ENCODE data around the gene NOSTRIN.
"Not testable (repeated sequence)": the region's sequence is repeated elsewhere in the genome, so short reads cannot be mapped to it uniquely, and the experiment has no call there.

The NOSTRIN gene

DNA sequence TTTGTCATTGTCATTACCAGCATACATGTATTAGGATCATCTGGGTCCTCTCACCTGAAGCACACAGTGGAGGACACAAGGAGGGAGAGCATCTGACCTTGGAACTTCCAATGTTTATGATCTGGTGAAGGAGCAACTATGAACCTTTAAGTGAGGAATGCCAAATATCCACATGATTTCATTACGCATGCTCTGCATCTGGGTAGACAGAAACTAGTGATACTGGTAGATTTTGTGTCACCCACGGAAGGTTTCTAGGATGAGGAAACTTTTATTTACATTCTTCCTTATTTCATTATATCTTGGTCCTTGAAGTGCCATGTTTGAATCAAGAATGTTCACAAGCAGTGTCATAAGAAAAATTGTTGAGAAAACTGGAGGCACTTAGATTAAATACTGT, 55.7 kb downstream of the NOSTRIN start:
- Histone ChIP-seq H3K18ac (ENCODE audit: low read length) (no peak overlapping the region), H2AK5ac (ENCODE audit: low read length) (no peak overlapping the region), H3K9ac (ENCODE audit: low read length) (no peak overlapping the region), H3K79me1 (ENCODE audit: low read length) (no peaks in the 10 kb centered on the region), H3K9me3 (ENCODE audit: insufficient read depth, low read depth, low read length) (no peaks in the 10 kb centered on the region), H4K91ac (ENCODE audit: low read depth, low read length) (no peak overlapping the region), H3K4me3 (ENCODE audit: low read depth, low read length) (no peak overlapping the region), H2AFZ (ENCODE audit: insufficient read depth, low read length, poor library complexity) (no peak overlapping the region), H3K36me3 (ENCODE audit: control insufficient read depth in 1 of 2, insufficient read depth in 2 of 2, low read length in 2 of 2) (peaks cover 0 to 4% of the 10 kb centered on the region in 2 experiments), H3K27me3 (ENCODE audit: insufficient read depth, low read length) (no peaks in the 10 kb centered on the region), H3K14ac (ENCODE audit: low read length) (no peak overlapping the region), H3K23ac (ENCODE audit: low read length) (peak overlapping the region; percentile 92), H2BK5ac (ENCODE audit: low read depth, low read length, poor library complexity) (no peak overlapping the region), H3K27ac (ENCODE audit: low read depth, low read length) (no peak overlapping the region), H3K4me2 (ENCODE audit: low read length) (no peak overlapping the region), H2BK12ac (ENCODE audit: low read length) (no peak overlapping the region), H3K79me2 (ENCODE audit: control insufficient read depth, insufficient read depth, low read length, poor library complexity) (no peaks in the 10 kb centered on the region), H2BK120ac (ENCODE audit: insufficient read depth, low read length, poor library complexity) (no peak overlapping the region), H3K4ac (ENCODE audit: low read depth, low read length) (no peak overlapping the region), H4K12ac (ENCODE audit: low read depth, low read length) (no peak overlapping the region), H4K8ac (ENCODE audit: low read depth, low read length) (no peak overlapping the region), H3K4me1 (ENCODE audit: control insufficient read depth in 1 of 2, insufficient read depth in 2 of 2, low read length in 2 of 2) (peaks cover 0 to 2% of the 10 kb centered on the region in 2 experiments)
- DNase-seq, result peak in 1 of 2 donors; percentile 52
- no CpG with 5 or more reads among the region's 2 CpGs for WGBS (ENCODE audit: extremely low coverage, insufficient coverage, insufficient read length)

GRCh38 chr2:168867164-168867563, 64.7 kb downstream of the NOSTRIN start:
- not testable (repeated sequence) for H3K9ac ChIP-seq (ENCODE audit: low read length); H2BK120ac ChIP-seq (ENCODE audit: insufficient read depth, low read length, poor library complexity); H4K12ac ChIP-seq (ENCODE audit: low read depth, low read length); H3K4me1 ChIP-seq (ENCODE audit: control insufficient read depth in 1 of 2, insufficient read depth in 2 of 2, low read length in 2 of 2); H4K8ac ChIP-seq (ENCODE audit: low read depth, low read length); H3K4ac ChIP-seq (ENCODE audit: low read depth, low read length); DNase-seq; H4K91ac ChIP-seq (ENCODE audit: low read depth, low read length); H3K14ac ChIP-seq (ENCODE audit: low read length); H3K9me3 ChIP-seq (ENCODE audit: insufficient read depth, low read depth, low read length); H2AFZ ChIP-seq (ENCODE audit: insufficient read depth, low read length, poor library complexity); H3K4me3 ChIP-seq (ENCODE audit: low read depth, low read length); H2BK12ac ChIP-seq (ENCODE audit: low read length); H2AK5ac ChIP-seq (ENCODE audit: low read length); H3K4me2 ChIP-seq (ENCODE audit: low read length); H3K23ac ChIP-seq (ENCODE audit: low read length); H3K79me2 ChIP-seq (ENCODE audit: control insufficient read depth, insufficient read depth, low read length, poor library complexity); H3K79me1 ChIP-seq (ENCODE audit: low read length); H3K18ac ChIP-seq (ENCODE audit: low read length); H2BK5ac ChIP-seq (ENCODE audit: low read depth, low read length, poor library complexity); H3K27ac ChIP-seq (ENCODE audit: low read depth, low read length); H3K36me3 ChIP-seq (ENCODE audit: control insufficient read depth in 1 of 2, insufficient read depth in 2 of 2, low read length in 2 of 2); H3K27me3 ChIP-seq (ENCODE audit: insufficient read depth, low read length)
- no CpG with 5 or more reads among the region's 1 CpG for WGBS (ENCODE audit: extremely low coverage, insufficient coverage, insufficient read length)

GRCh38 chr2:168870369-168870768, 67.9 kb downstream of the NOSTRIN start:
- not testable (repeated sequence) for H2BK5ac ChIP-seq (ENCODE audit: low read depth, low read length, poor library complexity); H2BK12ac ChIP-seq (ENCODE audit: low read length); H3K4me3 ChIP-seq (ENCODE audit: low read depth, low read length); H3K9me3 ChIP-seq (ENCODE audit: insufficient read depth, low read depth, low read length); H2AFZ ChIP-seq (ENCODE audit: insufficient read depth, low read length, poor library complexity); H3K23ac ChIP-seq (ENCODE audit: low read length); H4K12ac ChIP-seq (ENCODE audit: low read depth, low read length); H3K4me2 ChIP-seq (ENCODE audit: low read length); H4K91ac ChIP-seq (ENCODE audit: low read depth, low read length); H2BK120ac ChIP-seq (ENCODE audit: insufficient read depth, low read length, poor library complexity); H3K36me3 ChIP-seq (ENCODE audit: control insufficient read depth in 1 of 2, insufficient read depth in 2 of 2, low read length in 2 of 2); H3K79me2 ChIP-seq (ENCODE audit: control insufficient read depth, insufficient read depth, low read length, poor library complexity); H3K18ac ChIP-seq (ENCODE audit: low read length); H3K27ac ChIP-seq (ENCODE audit: low read depth, low read length); H3K14ac ChIP-seq (ENCODE audit: low read length); H3K9ac ChIP-seq (ENCODE audit: low read length); H3K79me1 ChIP-seq (ENCODE audit: low read length); H3K27me3 ChIP-seq (ENCODE audit: insufficient read depth, low read length); H4K8ac ChIP-seq (ENCODE audit: low read depth, low read length); H2AK5ac ChIP-seq (ENCODE audit: low read length); H3K4me1 ChIP-seq (ENCODE audit: control insufficient read depth in 1 of 2, insufficient read depth in 2 of 2, low read length in 2 of 2); H3K4ac ChIP-seq (ENCODE audit: low read depth, low read length); DNase-seq
- WGBS (ENCODE audit: extremely low coverage, insufficient coverage, insufficient read length), result no CpG with 5 or more reads among the region's 1 CpG

DNA sequence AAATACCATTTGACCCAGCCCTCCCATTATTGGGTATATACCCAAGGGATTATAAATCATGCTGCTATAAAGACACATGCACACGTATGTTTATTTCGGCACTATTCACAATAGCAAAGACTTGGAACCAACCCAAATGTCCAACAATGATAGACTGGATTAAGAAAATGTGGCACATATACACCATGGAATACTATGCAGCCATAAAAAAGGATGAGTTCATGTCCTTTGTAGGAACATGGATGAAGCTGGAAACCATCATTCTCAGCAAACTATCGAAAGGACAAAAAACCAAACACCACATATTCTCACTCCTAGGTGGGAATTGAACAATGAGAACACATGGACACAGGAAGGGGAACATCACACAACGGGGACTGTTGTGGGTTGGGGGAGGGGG, 68.4 kb downstream of the NOSTRIN start:
- not testable (repeated sequence) for H2BK12ac ChIP-seq (ENCODE audit: low read length); H2BK5ac ChIP-seq (ENCODE audit: low read depth, low read length, poor library complexity); DNase-seq; H3K4me1 ChIP-seq (ENCODE audit: control insufficient read depth in 1 of 2, insufficient read depth in 2 of 2, low read length in 2 of 2); H2AK5ac ChIP-seq (ENCODE audit: low read length); H3K4ac ChIP-seq (ENCODE audit: low read depth, low read length); H3K14ac ChIP-seq (ENCODE audit: low read length); H2AFZ ChIP-seq (ENCODE audit: insufficient read depth, low read length, poor library complexity); H3K79me1 ChIP-seq (ENCODE audit: low read length); H3K9me3 ChIP-seq (ENCODE audit: insufficient read depth, low read depth, low read length); H3K4me2 ChIP-seq (ENCODE audit: low read length); H4K12ac ChIP-seq (ENCODE audit: low read depth, low read length); H3K4me3 ChIP-seq (ENCODE audit: low read depth, low read length); H3K79me2 ChIP-seq (ENCODE audit: control insufficient read depth, insufficient read depth, low read length, poor library complexity); H3K36me3 ChIP-seq (ENCODE audit: control insufficient read depth in 1 of 2, insufficient read depth in 2 of 2, low read length in 2 of 2); H3K27ac ChIP-seq (ENCODE audit: low read depth, low read length); H3K9ac ChIP-seq (ENCODE audit: low read length); H4K8ac ChIP-seq (ENCODE audit: low read depth, low read length); H3K18ac ChIP-seq (ENCODE audit: low read length); H2BK120ac ChIP-seq (ENCODE audit: insufficient read depth, low read length, poor library complexity); H4K91ac ChIP-seq (ENCODE audit: low read depth, low read length); H3K23ac ChIP-seq (ENCODE audit: low read length); H3K27me3 ChIP-seq (ENCODE audit: insufficient read depth, low read length)
- no CpG with 5 or more reads among the region's 4 CpGs for WGBS (ENCODE audit: extremely low coverage, insufficient coverage, insufficient read length)

Data from trophoblast cell (in vitro differentiated cells and primary cell).